Glutamatergic neuron (in vitro differentiated cells): ENCODE data around the gene UGT1A6. TPM values are rescaled to one million over a fixed set of nuclear protein-coding genes. Genes with fewer than 3 reads are reported as not detected.

Source experiments
- DNase-seq: peaks from one replicate; pipeline ENCODE4 v3.0.0; 2022
- H3K27ac Mint-ChIP-seq: one replicate; pipeline ENCODE4 v1.8.0; 2020; ENCODE audit warnings: mild to moderate bottlenecking, mixed read lengths, inconsistent platforms; ENCODE audit not compliant: unreplicated experiment
- H3K27me3 Mint-ChIP-seq: one replicate; pipeline ENCODE4 v1.8.0; 2020; ENCODE audit warnings: mild to moderate bottlenecking, moderate library complexity, mixed read lengths, inconsistent platforms; ENCODE audit not compliant: unreplicated experiment
- H3K36me3 Mint-ChIP-seq: one replicate; pipeline ENCODE4 v1.8.0; 2020; ENCODE audit warnings: mild to moderate bottlenecking, mixed read lengths, inconsistent platforms; ENCODE audit not compliant: unreplicated experiment
- H3K4me1 Mint-ChIP-seq: one replicate; pipeline ENCODE4 v1.8.0; 2020; ENCODE audit warnings: mild to moderate bottlenecking, low read depth, mixed read lengths, inconsistent platforms; ENCODE audit not compliant: unreplicated experiment
- H3K4me3 Mint-ChIP-seq: one replicate; pipeline ENCODE4 v1.8.0; 2020; ENCODE audit warnings: mild to moderate bottlenecking, mixed read lengths, inconsistent platforms; ENCODE audit not compliant: unreplicated experiment
- H3K9me3 Mint-ChIP-seq: one replicate; pipeline ENCODE4 v1.8.0; 2020; ENCODE audit warnings: mild to moderate bottlenecking, moderate library complexity, mixed read lengths, inconsistent platforms; ENCODE audit not compliant: unreplicated experiment
- total RNA-seq: library from RNA; stranded (reverse); fragmentation: NEBNext Ultra II Directional; extraction: Animal tissue kit (Norgen Biotek cat#: 25700); gene quantifications from one replicate; pipeline ENCODE4 v1.2.1, GENCODE V29; 2021; ENCODE audit not compliant: unreplicated experiment
- TF ChIP-seq, protein P1 (sequence below): fragments of 200-600 bp; sonication (generic); IDR thresholded peaks from one replicate; pipeline ENCODE4 v1.5.0; 2021; ENCODE audit not compliant: partially characterized antibody, unreplicated experiment

The UGT1A6 gene
- total RNA-seq, 1 donor from 2014 or later, result not detected

DNA sequence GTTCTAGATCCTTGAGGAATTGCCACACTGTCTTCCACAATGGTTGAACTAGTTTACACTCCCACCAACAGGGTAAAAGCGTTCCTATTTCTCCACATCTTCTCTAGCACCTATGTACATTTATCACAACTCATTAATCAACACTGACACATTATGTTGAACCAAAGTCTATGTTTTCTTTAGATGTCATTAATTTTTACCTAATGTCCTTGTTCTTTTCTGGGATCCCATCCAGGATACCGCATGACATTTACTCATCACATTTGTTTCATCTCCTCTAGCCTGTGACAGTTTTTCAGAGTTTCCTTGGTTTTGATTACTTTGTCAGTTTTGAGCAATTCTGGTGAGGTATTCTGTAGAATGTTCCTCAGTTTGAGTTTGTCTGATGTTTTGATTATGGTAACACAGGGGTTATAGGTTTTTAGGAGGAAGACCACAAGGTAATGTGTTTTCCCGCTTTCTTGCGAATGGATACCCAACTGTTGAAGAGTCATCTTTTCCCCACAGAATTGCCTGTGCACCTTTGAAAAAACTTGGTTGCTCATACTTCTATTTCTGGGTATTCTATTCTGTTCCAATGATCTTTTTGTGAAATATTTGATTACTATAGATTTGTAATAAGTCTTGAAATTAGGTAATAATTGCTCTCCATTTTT is 24.0 kb upstream of the UGT1A6 start:
- Mint-ChIP-seq H3K4me3 (no peak overlapping the region), H3K27ac (no peak overlapping the region), H3K9me3 (no peaks in the 10 kb centered on the region), H3K4me1 (no peaks in the 10 kb centered on the region), H3K27me3 (no peaks in the 10 kb centered on the region), H3K36me3 (no peaks in the 10 kb centered on the region)
- TF ChIP-seq, protein P1, sequence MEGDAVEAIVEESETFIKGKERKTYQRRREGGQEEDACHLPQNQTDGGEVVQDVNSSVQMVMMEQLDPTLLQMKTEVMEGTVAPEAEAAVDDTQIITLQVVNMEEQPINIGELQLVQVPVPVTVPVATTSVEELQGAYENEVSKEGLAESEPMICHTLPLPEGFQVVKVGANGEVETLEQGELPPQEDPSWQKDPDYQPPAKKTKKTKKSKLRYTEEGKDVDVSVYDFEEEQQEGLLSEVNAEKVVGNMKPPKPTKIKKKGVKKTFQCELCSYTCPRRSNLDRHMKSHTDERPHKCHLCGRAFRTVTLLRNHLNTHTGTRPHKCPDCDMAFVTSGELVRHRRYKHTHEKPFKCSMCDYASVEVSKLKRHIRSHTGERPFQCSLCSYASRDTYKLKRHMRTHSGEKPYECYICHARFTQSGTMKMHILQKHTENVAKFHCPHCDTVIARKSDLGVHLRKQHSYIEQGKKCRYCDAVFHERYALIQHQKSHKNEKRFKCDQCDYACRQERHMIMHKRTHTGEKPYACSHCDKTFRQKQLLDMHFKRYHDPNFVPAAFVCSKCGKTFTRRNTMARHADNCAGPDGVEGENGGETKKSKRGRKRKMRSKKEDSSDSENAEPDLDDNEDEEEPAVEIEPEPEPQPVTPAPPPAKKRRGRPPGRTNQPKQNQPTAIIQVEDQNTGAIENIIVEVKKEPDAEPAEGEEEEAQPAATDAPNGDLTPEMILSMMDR, result no peak
- DNase-seq, result no peak

DNA sequence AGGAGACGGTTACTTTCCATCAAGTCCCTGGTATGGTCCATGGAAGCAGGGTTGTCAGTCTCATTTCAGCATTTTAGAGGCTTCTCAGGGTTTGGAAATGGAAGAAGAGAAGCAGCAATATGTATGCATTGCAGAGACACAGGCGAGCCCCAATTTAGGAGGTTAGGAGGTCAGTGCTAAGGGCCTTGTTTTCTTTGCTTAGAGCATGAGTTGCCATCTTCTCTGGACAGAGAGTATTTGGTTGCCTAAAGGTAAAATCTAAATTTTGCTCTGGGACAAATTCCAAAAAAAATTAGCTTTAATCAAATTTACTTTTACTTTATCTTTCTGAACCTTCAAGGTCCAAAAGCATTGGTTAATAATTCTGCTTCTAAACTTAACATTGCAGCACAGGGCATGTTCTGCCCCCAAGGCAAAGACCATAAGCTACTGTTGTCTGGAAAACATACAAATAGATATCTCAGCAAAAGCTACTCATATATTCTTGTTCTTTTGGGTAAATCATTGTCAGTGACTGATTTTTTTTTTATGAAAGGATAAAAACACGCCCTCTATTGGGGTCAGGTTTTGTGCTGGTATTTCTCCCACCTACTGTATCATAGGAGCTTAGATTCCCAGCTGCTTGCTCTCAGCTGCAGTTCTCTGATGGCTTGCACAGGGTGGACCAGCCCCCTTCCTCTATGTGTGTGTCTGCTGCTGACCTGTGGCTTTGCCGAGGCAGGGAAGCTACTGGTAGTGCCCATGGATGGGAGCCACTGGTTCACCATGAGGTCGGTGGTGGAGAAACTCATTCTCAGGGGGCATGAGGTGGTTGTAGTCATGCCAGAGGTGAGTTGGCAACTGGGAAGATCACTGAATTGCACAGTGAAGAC is 21.2 kb upstream of the UGT1A6 start, which contains the start of gene UGT1A9:
Gene UGT1A9, plus strand, starts transcription at position 609 of the 872 bp plus-strand sequence. Its CDS starts 37 bp downstream, at position 646.
- TF ChIP-seq, protein P1, result no peak
- no peak for DNase-seq
- Mint-ChIP-seq H3K27ac (no peak within 1 kb of the TSS), H3K9me3 (no peaks in the 10 kb centered on the region), H3K4me3 (no peak within 1 kb of the TSS), H3K4me1 (peaks cover 9% of the 10 kb centered on the region), H3K27me3 (no peaks in the 10 kb centered on the region), H3K36me3 (no peaks in the 10 kb centered on the region)

DNA sequence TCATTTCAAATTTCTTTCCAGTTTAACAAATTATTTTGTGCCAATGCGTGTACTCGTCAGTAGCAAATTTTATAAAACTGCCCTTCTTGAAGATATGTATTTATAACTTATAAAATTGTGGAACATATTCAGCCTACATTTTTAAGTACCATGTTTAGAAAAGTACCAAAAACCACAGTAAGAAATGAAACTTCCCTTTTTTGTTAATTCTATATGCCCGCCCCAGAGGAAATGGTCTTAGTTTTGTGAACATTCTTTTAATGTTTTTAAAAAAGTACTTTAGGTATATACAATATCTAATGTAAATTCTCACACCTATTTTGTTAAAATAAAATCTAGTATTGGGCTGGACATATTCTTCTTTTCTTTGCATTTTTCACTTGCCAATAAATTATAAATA is 19.8 kb upstream of the UGT1A6 start:
- no peaks in the 10 kb centered on the region for H3K9me3 Mint-ChIP-seq
- no peaks in the 10 kb centered on the region for H3K27me3 Mint-ChIP-seq
- H3K4me1 Mint-ChIP-seq, result peaks cover 9% of the 10 kb centered on the region
- H3K4me3 Mint-ChIP-seq, result no peak overlapping the region
- no peak for DNase-seq
- TF ChIP-seq, protein P1, result no peak
- H3K27ac Mint-ChIP-seq, result no peak overlapping the region
- no peaks in the 10 kb centered on the region for H3K36me3 Mint-ChIP-seq

DNA sequence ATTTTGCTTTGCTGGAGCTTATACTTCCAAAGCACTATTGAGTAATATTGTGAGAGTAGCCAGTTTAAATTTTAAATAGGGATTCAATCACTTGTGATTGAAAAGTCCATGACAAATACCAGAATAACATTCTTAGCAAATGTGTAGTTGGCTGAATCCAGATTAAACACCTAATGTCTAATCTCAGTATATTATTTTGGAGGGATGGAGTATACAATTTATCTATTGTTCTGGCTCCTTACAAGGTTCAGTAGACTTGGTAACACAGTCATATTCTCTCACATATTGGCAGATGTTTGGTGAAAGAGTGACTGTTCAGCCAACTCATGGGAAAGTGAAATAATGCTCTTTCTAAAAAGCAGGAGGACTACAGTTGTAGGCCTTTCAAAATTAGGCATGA is 18.8 kb upstream of the UGT1A6 start:
- TF ChIP-seq, protein P1, result no peak
- H3K27ac Mint-ChIP-seq, result no peak overlapping the region
- DNase-seq, result no peak
- H3K4me3 Mint-ChIP-seq, result no peak overlapping the region
- H3K9me3 Mint-ChIP-seq, result no peaks in the 10 kb centered on the region
- no peaks in the 10 kb centered on the region for H3K36me3 Mint-ChIP-seq
- H3K4me1 Mint-ChIP-seq, result peaks cover 9% of the 10 kb centered on the region
- H3K27me3 Mint-ChIP-seq, result no peaks in the 10 kb centered on the region

DNA sequence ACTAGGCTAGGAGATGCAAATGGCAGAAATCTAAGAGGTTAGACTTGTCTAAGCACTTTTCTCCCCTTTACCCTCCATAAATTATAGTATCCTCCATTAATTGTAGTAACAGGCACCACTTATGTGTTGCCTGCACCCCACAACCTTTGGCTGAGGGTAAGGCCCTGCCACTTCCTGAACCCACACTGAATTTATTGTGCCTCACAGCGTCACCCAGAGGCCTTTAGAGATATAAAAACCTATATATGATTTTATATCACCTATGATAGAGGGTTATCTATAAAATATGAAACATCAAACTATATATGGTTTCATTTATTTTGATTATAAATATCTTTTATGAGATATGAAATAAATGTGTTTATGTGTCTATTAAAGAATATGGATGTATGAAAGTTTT is 18.4 kb upstream of the UGT1A6 start:
- Mint-ChIP-seq H3K4me3 (no peak overlapping the region), H3K36me3 (no peaks in the 10 kb centered on the region), H3K9me3 (no peaks in the 10 kb centered on the region), H3K4me1 (peaks cover 9% of the 10 kb centered on the region), H3K27me3 (no peaks in the 10 kb centered on the region), H3K27ac (no peak overlapping the region)
- TF ChIP-seq, protein P1, result no peak
- DNase-seq, result no peak
